ENCODE data around the gene PLD1.

DNA sequence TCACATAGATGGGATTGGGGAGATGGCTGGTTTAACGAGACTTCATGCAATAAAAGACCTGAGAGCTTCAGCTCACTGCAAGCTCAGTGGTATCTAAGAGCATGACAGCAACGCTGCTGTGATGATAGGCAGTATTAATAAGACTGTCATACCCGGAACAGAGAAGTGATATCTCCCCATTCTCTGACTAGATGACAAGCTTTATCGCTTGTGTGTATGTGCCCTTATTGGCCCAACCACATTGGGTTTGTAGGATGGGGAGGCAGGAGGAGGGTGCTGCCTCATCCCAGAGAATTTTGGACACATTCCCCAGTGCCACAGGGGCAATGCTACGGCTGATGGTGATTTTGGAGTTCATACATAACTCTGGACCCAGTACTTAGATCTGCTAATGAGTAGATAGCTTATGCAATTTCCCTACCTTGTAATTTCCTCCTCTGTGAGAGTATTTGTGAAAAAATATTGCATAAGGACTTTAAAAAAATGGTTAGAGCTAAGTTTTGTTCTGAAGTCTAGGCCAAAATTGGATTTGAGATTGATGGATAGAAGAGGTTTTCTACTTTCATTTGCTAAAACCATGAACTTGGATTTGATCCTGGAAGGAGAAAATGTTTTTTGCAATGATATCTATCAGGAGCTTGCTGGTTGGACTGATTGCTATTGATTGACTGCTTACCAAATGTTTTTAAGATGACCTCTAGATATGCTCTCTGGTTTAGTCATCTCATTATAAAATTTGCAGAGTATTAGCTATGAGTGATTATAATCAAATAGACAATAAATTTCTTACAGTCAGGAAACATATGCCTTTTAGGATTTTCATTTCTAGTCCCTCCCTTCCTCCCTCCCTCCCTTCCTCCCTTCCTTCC is 18.9 kb upstream of the PLD1 start:
- no peak for TF ChIP-seq POLR2A (IDR thresholded peaks at IDR 0.05; ENCODE audit: low read length)
- TF ChIP-seq GATA1 (IDR thresholded peaks at IDR 0.05; ENCODE audit: low read depth, low read length), result no peak
